H9 (cell line): ENCODE data around the gene MYOD1. TPM values are rescaled to one million over a fixed set of nuclear protein-coding genes. Genes with fewer than 3 reads are reported as not detected.

Source experiments
- DNase-seq: peaks from one replicate; pipeline ENCODE4 v3.0.0-alpha.2; 2017
- H2AFZ ChIP-seq: one replicate; pipeline ENCODE4 v1.6.1; 2013; ENCODE audit warnings: mild to moderate bottlenecking, low read length, control low read depth, moderate library complexity
- H2AK5ac ChIP-seq: 2 replicates; pipeline ENCODE4 v1.6.1; 2013; ENCODE audit warnings: low read length, control low read depth, mixed read lengths; ENCODE audit not compliant: insufficient read length
- H2BK120ac ChIP-seq: one replicate; pipeline ENCODE4 v1.6.1; 2013; ENCODE audit warnings: low read depth, mild to moderate bottlenecking, low read length, control low read depth, inconsistent platforms; ENCODE audit not compliant: poor library complexity, severe bottlenecking
- H2BK12ac ChIP-seq: 2 replicates; pipeline ENCODE4 v1.6.1; 2013; ENCODE audit warnings: low read length, control low read depth, mixed read lengths, low read depth; ENCODE audit not compliant: insufficient read length
- H2BK15ac ChIP-seq: 2 replicates; pipeline ENCODE4 v1.6.1; 2013; ENCODE audit warnings: low read depth, low read length, control low read depth
- H2BK20ac ChIP-seq: one replicate; pipeline ENCODE4 v1.6.1; 2013; ENCODE audit warnings: low read depth, mild to moderate bottlenecking, low read length, control low read depth, inconsistent platforms; ENCODE audit not compliant: poor library complexity, severe bottlenecking
- H2BK5ac ChIP-seq: 2 replicates; pipeline ENCODE4 v1.6.1; 2013; ENCODE audit warnings: low read length, control low read depth, mixed read lengths; ENCODE audit not compliant: insufficient read length
- H3K14ac ChIP-seq: 2 replicates; pipeline ENCODE4 v1.6.1; 2013; ENCODE audit warnings: low read length, control low read depth; ENCODE audit not compliant: insufficient read depth
- H3K18ac ChIP-seq: 2 replicates; pipeline ENCODE4 v1.6.1; 2013; ENCODE audit warnings: low read depth, mild to moderate bottlenecking, mixed read lengths, low read length, control low read depth; ENCODE audit not compliant: insufficient read length
- H3K23ac ChIP-seq: 2 replicates; pipeline ENCODE4 v1.6.1; 2013; ENCODE audit warnings: low read length, control low read depth, mixed read lengths, low read depth; ENCODE audit not compliant: insufficient read length
- H3K23me2 ChIP-seq: 2 replicates; pipeline ENCODE4 v1.6.1; 2013; ENCODE audit warnings: low read depth, mild to moderate bottlenecking, mixed read lengths, low read length, control low read depth; ENCODE audit not compliant: insufficient read length, poor library complexity, severe bottlenecking
- H3K27ac ChIP-seq: 2 replicates; pipeline ENCODE4 v1.5.1; 2013; ENCODE audit warnings: low read length, control low read depth, mixed read lengths, low read depth; ENCODE audit not compliant: insufficient read length
- H3K27me3 ChIP-seq: 2 replicates; pipeline ENCODE4 v1.6.1; 2013; ENCODE audit warnings: low read length, control low read depth, inconsistent platforms; ENCODE audit not compliant: insufficient read depth
- H3K4ac ChIP-seq: 2 replicates; pipeline ENCODE4 v1.6.1; 2013; ENCODE audit warnings: low read depth, mild to moderate bottlenecking, control low read depth, inconsistent platforms, low read length, moderate library complexity
- H3K4me1 ChIP-seq: 2 replicates; pipeline ENCODE4 v1.6.1; 2013; ENCODE audit warnings: low read length, control low read depth, inconsistent platforms; ENCODE audit not compliant: insufficient read depth
- H3K4me2 ChIP-seq: 2 replicates; pipeline ENCODE4 v1.6.1; 2013; ENCODE audit warnings: low read length, control low read depth, mixed read lengths; ENCODE audit not compliant: insufficient read length, insufficient read depth
- H3K56ac ChIP-seq: 2 replicates; pipeline ENCODE4 v1.6.1; 2013; ENCODE audit warnings: low read depth, mild to moderate bottlenecking, mixed read lengths, low read length, control low read depth; ENCODE audit not compliant: insufficient read length
- H3K79me1 ChIP-seq: 2 replicates; pipeline ENCODE4 v1.6.1; 2013; ENCODE audit warnings: low read depth, mild to moderate bottlenecking, moderate library complexity, low read length, control low read depth, inconsistent platforms; ENCODE audit not compliant: insufficient read depth, poor library complexity, severe bottlenecking
- H3K79me2 ChIP-seq: 2 replicates; pipeline ENCODE4 v1.6.1; 2013; ENCODE audit warnings: low read length, control low read depth, inconsistent platforms; ENCODE audit not compliant: insufficient read depth
- H3K9ac ChIP-seq: 2 replicates; pipeline ENCODE4 v1.6.1; 2013; ENCODE audit warnings: low read length, control low read depth, mixed read lengths; ENCODE audit not compliant: insufficient read length; ENCODE audit errors: extremely low read depth
- H3K9me3 ChIP-seq: one replicate; pipeline ENCODE4 v1.6.1; 2013; ENCODE audit warnings: low read depth, low read length, inconsistent platforms; ENCODE audit not compliant: control insufficient read depth
- H3T11ph ChIP-seq: one replicate; pipeline ENCODE4 v1.6.1; 2013; ENCODE audit warnings: mild to moderate bottlenecking, low read length, control low read depth, inconsistent platforms
- H4K20me1 ChIP-seq: one replicate; pipeline ENCODE4 v1.6.1; 2013; ENCODE audit not compliant: control insufficient read depth, insufficient read length, insufficient read depth
- H4K5ac ChIP-seq: 2 replicates; pipeline ENCODE4 v1.6.1; 2013; ENCODE audit warnings: low read depth, mild to moderate bottlenecking, mixed read lengths, low read length, control low read depth; ENCODE audit not compliant: insufficient read length
- H4K8ac ChIP-seq: replicated peaks from 2 replicates; pipeline ENCODE4 v1.6.1; 2013; ENCODE audit warnings: low read length, control low read depth, mixed read lengths, low read depth; ENCODE audit not compliant: insufficient read length
- H4K91ac ChIP-seq: 2 replicates; pipeline ENCODE4 v1.6.1; 2013; ENCODE audit warnings: low read depth, mild to moderate bottlenecking, moderate library complexity, mixed read lengths, low read length, control low read depth; ENCODE audit not compliant: insufficient read length
- H3K27ac Mint-ChIP-seq, 3 experiments: 2 replicates in 2 of 3; 3 replicates in 1 of 3; pipeline ENCODE4 v1.8.0; 2020 to 2021; ENCODE audit warnings: mixed read lengths in 3 of 3, mild to moderate bottlenecking in 1 of 3, moderate library complexity in 1 of 3
- H3K27me3 Mint-ChIP-seq: 2 replicates; pipeline ENCODE4 v1.8.0; 2021; ENCODE audit warnings: low read depth, mild to moderate bottlenecking, moderate library complexity, mixed read lengths
- H3K36me3 Mint-ChIP-seq, 3 experiments: 2 replicates in 2 of 3; 3 replicates in 1 of 3; pipeline ENCODE4 v1.8.0; 2020 to 2021; ENCODE audit warnings: low read depth in 3 of 3, mixed read lengths in 3 of 3; ENCODE audit not compliant: insufficient read depth in 1 of 3
- H3K4me1 Mint-ChIP-seq, 2 experiments: 2 replicates each; pipeline ENCODE4 v1.8.0; 2020; ENCODE audit warnings: mixed read lengths in 2 of 2
- H3K4me3 Mint-ChIP-seq, 2 experiments: 2 replicates in 1 of 2; 3 replicates in 1 of 2; pipeline ENCODE4 v1.8.0; 2020 to 2021; ENCODE audit warnings: mild to moderate bottlenecking in 2 of 2, mixed read lengths in 2 of 2, moderate library complexity in 1 of 2
- H3K9me3 Mint-ChIP-seq, 2 experiments: 2 replicates in 1 of 2; 3 replicates in 1 of 2; pipeline ENCODE4 v1.8.0; 2020; ENCODE audit warnings: mild to moderate bottlenecking in 2 of 2, mixed read lengths in 2 of 2, moderate library complexity in 1 of 2
- CTCF ChIP-seq: fragments of 200-600 bp; sonication (generic); conservative IDR thresholded peaks from 3 replicates; pipeline ENCODE4 v1.8.0; 2021; ENCODE audit warnings: antibody characterized with exemption, mild to moderate bottlenecking
- WGBS: extraction: QIAGEN DNeasy Blood & Tissue Kit; methylation state at CpG from one replicate; pipeline ENCODE4 v1.1.7; 2013; ENCODE audit warnings: missing lambda C conversion rate, low lambda C conversion rate, mixed read lengths; ENCODE audit not compliant: insufficient read length; ENCODE audit errors: extremely low coverage; 5-methylcytosine and 5-hydroxymethylcytosine counted together
- total RNA-seq: library from RNA; stranded (reverse); gene quantifications from 2 replicates; pipeline ENCODE4 v1.2.1, GENCODE V29; 2021

The MYOD1 gene
- total RNA-seq, 1 experiment from 2014 or later, result not detected

GRCh38 chr11:17753641-17754040 is 34.3 kb downstream of the MYOD1 start:
- Histone ChIP-seq H3K4me2 (no peak overlapping the region), H4K91ac (no peak overlapping the region), H2AFZ (no peak overlapping the region), H4K20me1 (peaks cover 3% of the 10 kb centered on the region), H4K5ac (no peak overlapping the region), H3K27ac (no peak overlapping the region), H2BK15ac (no peak overlapping the region), H3K79me2 (no peaks in the 10 kb centered on the region), H3T11ph (no peak overlapping the region), H3K4ac (no peak overlapping the region), H2BK120ac (no peak overlapping the region), H3K23me2 (no peaks in the 10 kb centered on the region), H3K23ac (no peak overlapping the region), H3K9ac (no peak overlapping the region), H4K8ac (no peak overlapping the region), H3K9me3 (no peaks in the 10 kb centered on the region), H3K27me3 (no peaks in the 10 kb centered on the region), H3K14ac (no peak overlapping the region), H2BK20ac (no peak overlapping the region), H2BK5ac (no peak overlapping the region), H3K56ac (no peak overlapping the region), H3K18ac (no peak overlapping the region), H3K4me1 (no peaks in the 10 kb centered on the region), H2BK12ac (no peak overlapping the region), H2AK5ac (no peak overlapping the region), H3K79me1 (no peaks in the 10 kb centered on the region)
- no peak for TF ChIP-seq CTCF
- Mint-ChIP-seq H3K27ac (no peak overlapping the region), H3K9me3 (no peaks in the 10 kb centered on the region), H3K36me3 (no peaks in the 10 kb centered on the region), H3K4me3 (no peak overlapping the region), H3K4me1 (no peaks in the 10 kb centered on the region), H3K27me3 (peaks cover 39% of the 10 kb centered on the region)
- DNase-seq, result no peak
- WGBS, result no CpG with 5 or more reads among the region's 10 CpGs
